Keratinocyte (primary cell): ENCODE measurements around the gene RPS29.

Experiments used
- CTCF ChIP-seq, 3 experiments: IDR thresholded peaks in 1 of 3; conservative IDR thresholded peaks in 1 of 3; optimal IDR thresholded peaks in 1 of 3; 2 replicates in 2 of 3; 3 replicates in 1 of 3; pipeline versions ENCODE3 to v1.5.1; 2011; ENCODE audit warnings: low read length in 3 of 3, mild to moderate bottlenecking in 3 of 3, moderate library complexity in 2 of 3, control low read depth in 1 of 3, inconsistent platforms in 1 of 3; ENCODE audit not compliant: insufficient read depth in 2 of 3; ENCODE audit errors: extremely low read depth in 1 of 3
- EZH2 ChIP-seq: IDR thresholded peaks from one replicate; pipeline ENCODE4 v1.6.1; 2012; ENCODE audit warnings: inconsistent platforms, mild to moderate bottlenecking, low read length, moderate library complexity

GRCh38 chr14:49623387-49623786, 37.2 kb upstream of the RPS29 start:
- TF ChIP-seq CTCF (optimal IDR thresholded peaks at IDR 0.05 in 1 of 3, IDR thresholded peaks at IDR 0.05 in 1 of 3, conservative IDR thresholded peaks at IDR 0.05 in 1 of 3; ENCODE audit: extremely low read depth in 1 of 3, insufficient read depth in 2 of 3, low read length in 3 of 3), result no peak
- no peak for TF ChIP-seq EZH2
